HG02840 (cell line): ENCODE results near the gene MRGPRX2.

Experiments used
- ATAC-seq: cut with Tn5 transposase; IDR thresholded peaks from one replicate; pipeline ENCODE4 v1.9.1; 2021; ENCODE audit warnings: mild to moderate bottlenecking, moderate library complexity, moderate number of reproducible peaks; ENCODE audit not compliant: unreplicated experiment, low FRiP score

Gene MRGPRX2

GRCh38 chr11:19076744-19077589, 16.4 kb upstream of the MRGPRX2 start:
- ATAC-seq: no peak

- no peak for ATAC-seq
These were observed 15.1 kb upstream of the MRGPRX2 start for GRCh38 chr11:19075636-19076035.

GRCh38 chr11:19073454-19074415, 13.2 kb upstream of the MRGPRX2 start:
- no peak for ATAC-seq

GRCh38 chr11:19072464-19072863, 11.9 kb upstream of the MRGPRX2 start:
- no peak for ATAC-seq

GRCh38 chr11:19071255-19071654, 10.7 kb upstream of the MRGPRX2 start:
- no peak for ATAC-seq

- no peak for ATAC-seq
These were observed 684 bp downstream of the MRGPRX2 start for GRCh38 chr11:19059833-19060232.

GRCh38 chr11:19055905-19056304, 4.6 kb downstream of the MRGPRX2 start:
- ATAC-seq: no peak

- no peak for ATAC-seq
These were observed 5.5 kb downstream of the MRGPRX2 start for GRCh38 chr11:19055016-19055415.

GRCh38 chr11:19053909-19054308, 6.6 kb downstream of the MRGPRX2 start:
- no peak for ATAC-seq

- no peak for ATAC-seq
These were observed 10.2 kb downstream of the MRGPRX2 start for GRCh38 chr11:19050281-19050680.

GRCh38 chr11:19049351-19049750, 11.2 kb downstream of the MRGPRX2 start:
- no peak for ATAC-seq

- ATAC-seq: no peak
These were observed 20.5 kb downstream of the MRGPRX2 start for GRCh38 chr11:19040051-19040450.

GRCh38 chr11:19039409-19039808, 21.1 kb downstream of the MRGPRX2 start:
- no peak for ATAC-seq

- no peak for ATAC-seq
These were observed 27.5 kb downstream of the MRGPRX2 start for GRCh38 chr11:19032990-19033389.

GRCh38 chr11:19027829-19028595, 32.5 kb downstream of the MRGPRX2 start:
- no peak for ATAC-seq

GRCh38 chr11:19026862-19027261, 33.7 kb downstream of the MRGPRX2 start:
- no peak for ATAC-seq

GRCh38 chr11:19025481-19026406, 34.8 kb downstream of the MRGPRX2 start:
- ATAC-seq: no peak

GRCh38 chr11:19020831-19021230, 39.7 kb downstream of the MRGPRX2 start:
- ATAC-seq: no peak

- no peak for ATAC-seq
These were observed 41.6 kb downstream of the MRGPRX2 start for GRCh38 chr11:19018901-19019300.
